Embryonic facial prominence (tissue), 1 donor: ENCODE measurements around the gene MBNL3.

Experiments used
- DNase-seq: peaks from one replicate; pipeline ENCODE4 v3.0.0-alpha.2; 2016; ENCODE audit errors: extremely low spot score

The MBNL3 gene, protein sequence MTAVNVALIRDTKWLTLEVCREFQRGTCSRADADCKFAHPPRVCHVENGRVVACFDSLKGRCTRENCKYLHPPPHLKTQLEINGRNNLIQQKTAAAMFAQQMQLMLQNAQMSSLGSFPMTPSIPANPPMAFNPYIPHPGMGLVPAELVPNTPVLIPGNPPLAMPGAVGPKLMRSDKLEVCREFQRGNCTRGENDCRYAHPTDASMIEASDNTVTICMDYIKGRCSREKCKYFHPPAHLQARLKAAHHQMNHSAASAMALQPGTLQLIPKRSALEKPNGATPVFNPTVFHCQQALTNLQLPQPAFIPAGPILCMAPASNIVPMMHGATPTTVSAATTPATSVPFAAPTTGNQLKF

GRCh38 chrX:132488819-132489577 lies at the start of gene MBNL3:
Gene MBNL3 (minus strand): TSS chrX:132489038. CDS start chrX:132439611, 49,427 bp downstream.
- no peak for DNase-seq

GRCh38 chrX:132533409-132533808 lies 44.6 kb upstream of the MBNL3 start:
- DNase-seq = no peak

DNA sequence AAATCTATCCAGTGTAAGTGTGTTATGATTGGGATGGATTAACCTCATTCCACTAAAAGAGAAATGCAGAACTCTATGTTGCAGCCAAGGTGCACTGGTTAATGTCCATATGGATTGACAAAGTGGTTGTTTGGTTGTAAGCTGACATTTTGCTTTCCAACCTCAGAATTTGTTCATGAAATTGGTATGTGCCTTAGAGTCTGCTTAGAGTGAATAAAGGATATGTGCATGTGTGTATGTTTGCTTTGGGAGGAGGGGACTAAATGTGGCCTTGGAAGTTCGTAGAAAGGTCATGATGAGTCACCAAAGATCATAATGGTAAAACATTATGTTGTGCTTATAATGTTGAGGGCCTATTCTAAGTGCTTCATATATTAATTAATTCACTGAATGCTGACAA lies 44.1 kb upstream of the MBNL3 start:
- DNase-seq = no peak

- DNase-seq = no peak
These were observed 43.3 kb upstream of the MBNL3 start for GRCh38 chrX:132532097-132532496.

- DNase-seq = no peak
These were observed 32.0 kb upstream of the MBNL3 start for GRCh38 chrX:132520792-132521191.

GRCh38 chrX:132520213-132520612 lies 31.4 kb upstream of the MBNL3 start:
- no peak for DNase-seq

GRCh38 chrX:132518401-132518800 lies 29.6 kb upstream of the MBNL3 start:
- no peak for DNase-seq

- no peak for DNase-seq
These were observed 20.0 kb upstream of the MBNL3 start for GRCh38 chrX:132508834-132509233.

DNA sequence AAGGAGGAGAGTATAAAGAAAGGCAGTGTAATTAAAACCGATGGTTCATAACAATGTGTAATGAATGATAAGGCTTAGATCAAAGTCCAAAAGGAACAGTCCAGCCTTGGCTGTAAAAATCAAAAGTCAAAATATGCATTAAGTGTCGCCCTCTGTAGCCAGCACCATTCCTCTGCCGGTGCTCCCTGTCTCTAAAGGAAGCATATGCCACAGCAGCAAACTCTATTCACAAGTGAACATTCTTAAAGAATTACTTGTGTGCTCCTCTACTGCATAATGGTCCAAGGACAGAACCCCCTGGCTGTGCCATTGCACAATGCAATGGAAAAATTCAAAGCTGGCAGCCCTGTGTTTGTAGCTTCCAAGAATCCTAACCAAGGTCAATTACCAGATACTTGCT lies 16.3 kb upstream of the MBNL3 start:
- no peak for DNase-seq

DNA sequence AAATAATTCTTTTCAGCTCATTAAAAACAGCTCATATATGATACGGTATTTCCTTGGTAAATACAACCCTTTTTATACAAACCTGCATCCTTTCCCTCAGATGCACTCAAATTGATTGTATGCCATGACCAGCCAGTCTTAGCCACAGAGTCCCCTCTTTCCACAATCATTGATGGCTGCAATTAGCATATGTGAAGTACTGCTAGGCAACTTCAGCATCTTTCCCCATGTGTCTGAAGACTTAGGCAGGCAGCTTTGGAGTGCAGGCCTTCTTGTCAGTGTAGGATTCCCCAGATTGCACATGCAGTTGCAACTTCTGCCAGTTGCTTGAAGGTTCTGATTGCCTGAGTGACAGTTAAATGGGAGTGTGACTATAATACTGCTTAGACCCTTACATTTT lies 15.6 kb upstream of the MBNL3 start:
- DNase-seq = no peak

- DNase-seq = no peak
These were observed 12.8 kb upstream of the MBNL3 start for GRCh38 chrX:132501606-132502005.

DNA sequence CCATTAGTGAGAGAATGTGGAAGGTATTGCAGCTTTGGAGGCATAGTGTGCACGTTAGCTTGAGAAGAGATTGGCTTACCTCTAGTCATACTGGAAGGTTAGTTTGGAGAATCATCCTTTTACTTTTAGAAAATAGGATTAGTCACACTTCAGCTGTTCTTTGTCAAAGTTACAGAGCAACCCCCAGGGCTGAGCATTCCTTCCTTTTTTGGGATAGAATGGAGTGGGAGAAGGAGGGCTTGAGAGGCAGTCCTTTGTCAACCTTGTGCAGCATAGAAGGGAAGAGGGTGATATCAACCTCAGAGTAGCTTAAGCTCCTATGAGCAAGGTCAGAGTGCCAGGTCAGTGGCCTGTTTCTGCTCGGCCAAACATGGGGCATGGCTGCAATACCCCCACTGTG lies 8.6 kb upstream of the MBNL3 start:
- no peak for DNase-seq

GRCh38 chrX:132493095-132493494 lies 4.3 kb upstream of the MBNL3 start:
- DNase-seq = no peak

DNA sequence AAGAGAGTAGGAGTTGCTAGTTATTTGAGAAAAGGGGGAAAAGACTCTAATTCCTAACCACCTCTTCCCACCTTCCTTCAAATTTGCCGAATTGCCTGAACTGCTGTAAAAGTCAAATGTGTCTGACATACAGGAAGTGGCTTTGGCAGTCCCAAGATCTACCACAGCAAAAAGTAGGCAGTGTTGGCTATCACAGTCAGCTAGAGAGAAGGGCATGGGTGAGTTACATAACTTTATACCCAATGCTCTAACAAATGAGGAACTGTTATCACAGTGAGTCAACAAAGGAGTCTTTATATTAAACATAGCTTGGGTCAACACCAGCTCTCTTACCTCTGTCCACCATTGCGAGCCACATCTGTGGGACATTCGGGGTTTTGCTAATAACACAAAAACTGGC lies 2.4 kb upstream of the MBNL3 start:
- DNase-seq = no peak

- DNase-seq = no peak
These were observed 961 bp upstream of the MBNL3 start for GRCh38 chrX:132489578-132490419.

- DNase-seq = no peak
These were observed 595 bp downstream of the MBNL3 start for GRCh38 chrX:132488180-132488705.

GRCh38 chrX:132486599-132487178 lies 2.1 kb downstream of the MBNL3 start:
- no peak for DNase-seq

- DNase-seq = no peak
These were observed 4.9 kb downstream of the MBNL3 start for GRCh38 chrX:132483951-132484350.

DNA sequence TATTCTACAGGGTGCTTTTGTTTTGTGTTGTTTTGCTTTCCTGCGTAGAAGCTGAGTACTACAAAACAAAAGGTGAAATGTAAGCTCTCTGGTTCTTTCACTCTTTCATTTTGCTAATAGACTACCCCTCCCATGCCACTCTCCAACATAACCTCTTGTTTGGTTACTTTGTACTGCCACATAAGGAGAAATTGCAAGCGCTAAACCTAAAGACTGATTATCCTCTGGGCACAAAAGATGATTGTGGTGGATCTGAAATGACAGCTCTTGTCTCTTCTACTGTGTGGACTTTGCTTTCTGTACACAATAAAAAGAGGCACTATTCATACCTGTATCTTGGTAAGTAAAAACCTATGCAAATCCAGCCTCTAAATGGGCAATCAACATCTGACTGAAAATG lies 5.3 kb downstream of the MBNL3 start:
- DNase-seq = no peak

DNA sequence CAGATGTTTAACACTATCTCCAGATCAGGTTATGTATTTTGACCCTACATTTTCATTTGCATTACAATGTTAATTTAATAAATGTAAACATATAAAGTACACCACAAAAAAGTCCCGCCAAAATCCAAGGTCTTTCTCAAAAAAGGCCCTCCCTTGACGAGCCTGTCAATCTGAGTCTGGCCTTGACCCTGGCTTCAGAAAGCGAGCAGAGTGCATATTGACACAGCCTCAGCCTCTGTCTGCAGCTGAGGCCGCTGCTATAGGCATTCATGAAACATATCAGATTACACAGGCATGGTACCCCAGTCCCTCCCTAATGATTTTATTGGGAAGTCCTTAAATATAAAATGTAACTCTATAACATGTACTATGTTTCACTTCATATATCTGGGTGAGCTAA lies 6.2 kb downstream of the MBNL3 start:
- no peak for DNase-seq

GRCh38 chrX:132481449-132481848 lies 7.4 kb downstream of the MBNL3 start:
- no peak for DNase-seq
